ENCODE measurements around the gene CERS1.

Gene CERS1, protein sequence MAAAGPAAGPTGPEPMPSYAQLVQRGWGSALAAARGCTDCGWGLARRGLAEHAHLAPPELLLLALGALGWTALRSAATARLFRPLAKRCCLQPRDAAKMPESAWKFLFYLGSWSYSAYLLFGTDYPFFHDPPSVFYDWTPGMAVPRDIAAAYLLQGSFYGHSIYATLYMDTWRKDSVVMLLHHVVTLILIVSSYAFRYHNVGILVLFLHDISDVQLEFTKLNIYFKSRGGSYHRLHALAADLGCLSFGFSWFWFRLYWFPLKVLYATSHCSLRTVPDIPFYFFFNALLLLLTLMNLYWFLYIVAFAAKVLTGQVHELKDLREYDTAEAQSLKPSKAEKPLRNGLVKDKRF

DNA sequence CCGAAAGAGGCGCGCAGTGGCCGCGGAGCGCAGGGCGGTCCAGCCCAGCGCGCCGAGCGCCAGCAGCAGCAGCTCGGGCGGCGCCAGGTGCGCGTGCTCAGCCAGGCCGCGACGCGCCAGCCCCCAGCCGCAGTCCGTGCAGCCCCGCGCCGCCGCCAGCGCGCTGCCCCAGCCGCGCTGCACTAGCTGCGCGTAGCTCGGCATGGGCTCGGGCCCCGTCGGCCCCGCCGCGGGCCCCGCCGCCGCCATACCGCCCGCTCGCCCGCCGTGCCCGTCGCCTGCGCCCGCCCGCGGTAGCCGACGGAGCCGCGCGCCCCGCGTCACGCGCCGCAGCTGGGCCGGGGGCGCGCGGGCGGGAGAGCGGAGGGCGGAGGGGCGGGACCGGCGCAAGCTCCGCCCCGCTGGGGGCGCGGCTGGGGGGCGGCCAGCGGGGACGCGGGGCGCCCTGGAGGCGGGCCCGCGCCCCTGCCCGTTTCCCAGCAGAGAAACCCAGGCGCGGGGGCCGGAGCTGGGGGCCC, at the start of gene CERS1:
Gene CERS1 (minus strand): TSS at position 335 of the 518 bp plus-strand sequence. CDS start 86 bp downstream, at position 249.
- DNase-seq: peak in 1 of 2 experiments; percentile 69

GRCh38 chr19:18945297-18945696, 49.3 kb upstream of the CERS1 start:
- no peak for DNase-seq

DNA sequence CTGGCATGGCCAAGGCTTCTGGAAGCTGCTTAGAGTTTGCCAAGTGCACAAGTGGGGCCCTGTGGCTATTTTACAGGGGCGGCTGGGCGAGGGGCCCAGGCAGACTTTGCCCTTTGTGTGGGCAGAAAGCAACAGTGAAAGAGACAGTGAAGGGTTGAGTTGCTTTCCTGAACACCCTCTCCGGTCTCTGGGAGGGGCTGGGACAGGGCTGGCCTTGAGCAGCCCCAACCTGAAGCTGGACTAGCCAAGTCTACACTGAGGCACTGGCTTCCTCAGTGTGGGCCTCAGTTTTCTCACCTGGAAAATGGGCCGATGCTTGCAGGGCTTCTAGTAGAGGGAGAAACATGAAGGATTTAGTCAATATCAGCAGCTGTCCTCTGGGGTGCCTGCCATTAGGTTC, 47.5 kb upstream of the CERS1 start:
- DNase-seq: no peak

DNA sequence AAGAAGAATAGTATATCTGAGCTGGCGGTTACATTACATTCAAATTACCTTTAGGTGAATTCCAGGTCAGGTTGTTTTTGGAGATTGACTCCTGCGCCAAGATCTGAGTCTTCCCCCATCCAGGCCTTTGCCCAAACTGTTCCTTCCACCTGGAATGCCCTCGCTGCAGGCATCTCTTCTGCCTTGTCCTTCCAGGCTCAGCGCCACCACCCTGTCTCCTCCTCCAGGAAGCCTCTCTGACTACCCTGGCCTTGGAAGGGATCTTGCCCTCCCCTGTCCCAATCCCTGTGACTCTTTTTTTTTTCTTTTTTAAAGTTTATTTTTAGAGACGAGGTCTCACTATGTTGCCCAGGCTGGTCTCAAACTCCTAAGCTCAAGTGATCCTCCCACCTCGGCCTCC, 46.7 kb upstream of the CERS1 start:
- no peak for DNase-seq

GRCh38 chr19:18941628-18942354, 45.8 kb upstream of the CERS1 start:
- DNase-seq: no peak

DNA sequence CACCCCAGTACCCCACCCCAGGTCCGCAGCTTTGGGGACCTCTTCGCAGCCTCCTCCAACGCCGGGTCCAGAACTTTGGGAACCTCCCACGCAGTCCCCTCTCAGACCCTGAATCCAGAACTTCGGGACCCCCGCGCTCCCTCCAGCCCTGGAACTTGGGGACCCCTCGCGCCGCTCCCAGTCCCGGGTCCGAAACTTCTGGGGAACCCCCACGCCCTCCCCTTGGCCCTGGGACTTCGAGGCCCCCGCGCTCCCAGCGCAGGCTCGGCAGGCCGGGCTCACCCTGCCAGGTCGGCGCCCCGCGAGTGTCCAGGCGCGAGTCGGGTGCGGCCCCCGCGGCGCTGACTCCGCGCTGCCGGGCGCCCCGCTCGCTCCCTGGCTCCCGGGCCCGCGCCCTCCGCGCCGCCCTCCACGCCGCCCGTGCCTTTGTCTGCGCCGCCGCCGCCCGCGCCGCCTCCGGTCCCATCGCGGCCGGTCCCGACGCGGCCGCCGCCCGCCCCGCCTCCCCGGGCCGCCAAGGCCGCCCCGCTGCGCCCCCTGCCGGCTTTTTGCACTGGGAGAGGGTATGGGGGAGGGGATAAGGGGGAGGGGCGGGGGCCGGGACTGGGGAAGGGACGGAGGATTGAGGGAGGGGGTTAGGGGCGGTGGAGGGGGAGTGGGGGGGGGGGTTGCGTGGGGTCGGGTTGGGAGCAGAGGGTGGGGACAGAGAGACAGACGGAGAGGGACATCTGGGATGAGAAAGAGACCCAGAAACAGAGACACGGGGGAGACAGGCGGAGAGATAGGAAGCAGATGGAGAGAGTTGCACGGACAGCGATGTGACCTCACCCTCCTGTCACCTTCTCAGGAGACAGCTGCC, 45.0 kb upstream of the CERS1 start, which contains the start of gene HOMER3:
Gene HOMER3 (minus strand): TSS at position 449 of the 859 bp plus-strand sequence. CDS start 2,235 bp downstream, outside the sequence.
- DNase-seq: peak in 1 of 2 experiments; percentile 72

DNA sequence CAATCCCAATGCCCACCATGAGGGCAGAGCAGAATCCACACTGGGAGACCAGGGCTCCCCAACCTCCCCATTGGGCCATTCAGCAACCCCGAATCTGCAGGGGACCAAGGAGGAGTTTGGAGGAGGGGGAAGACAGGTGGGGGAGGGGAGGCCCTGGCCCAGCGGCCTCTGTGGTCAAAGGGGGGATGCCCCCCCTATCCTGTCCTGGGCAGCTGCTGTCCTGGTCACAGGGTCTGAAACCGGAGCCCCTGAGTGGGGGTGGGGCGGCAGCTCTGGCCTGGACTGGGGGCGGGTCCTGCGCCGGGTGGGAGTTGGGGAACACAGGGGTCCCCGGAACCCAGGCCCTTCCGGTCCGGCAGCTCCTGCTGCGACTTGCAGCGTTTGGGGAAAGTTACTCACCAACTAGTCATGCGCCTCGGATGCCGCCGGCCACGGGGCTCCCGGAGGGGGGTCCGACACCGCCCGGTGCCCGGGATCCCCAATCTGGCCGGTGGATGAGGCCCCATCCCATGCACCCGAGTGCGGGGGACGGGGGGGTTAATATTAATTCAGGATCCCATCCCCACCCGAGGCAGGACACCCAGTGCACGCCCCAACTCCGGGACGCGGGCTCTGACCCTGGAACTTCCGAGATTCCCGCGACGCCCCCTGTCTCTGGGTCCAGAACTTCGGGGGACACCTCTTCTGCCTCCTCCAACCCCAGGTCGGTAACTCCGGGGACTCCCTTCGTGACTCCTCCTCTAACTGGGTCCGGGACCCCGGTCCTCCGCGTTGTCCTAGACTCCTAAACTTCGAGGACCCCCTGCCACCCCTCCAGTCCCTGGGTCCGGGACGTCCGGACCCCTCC, 44.2 kb upstream of the CERS1 start:
- no peak for DNase-seq

GRCh38 chr19:18939163-18939562, 43.2 kb upstream of the CERS1 start:
- no peak for DNase-seq

DNA sequence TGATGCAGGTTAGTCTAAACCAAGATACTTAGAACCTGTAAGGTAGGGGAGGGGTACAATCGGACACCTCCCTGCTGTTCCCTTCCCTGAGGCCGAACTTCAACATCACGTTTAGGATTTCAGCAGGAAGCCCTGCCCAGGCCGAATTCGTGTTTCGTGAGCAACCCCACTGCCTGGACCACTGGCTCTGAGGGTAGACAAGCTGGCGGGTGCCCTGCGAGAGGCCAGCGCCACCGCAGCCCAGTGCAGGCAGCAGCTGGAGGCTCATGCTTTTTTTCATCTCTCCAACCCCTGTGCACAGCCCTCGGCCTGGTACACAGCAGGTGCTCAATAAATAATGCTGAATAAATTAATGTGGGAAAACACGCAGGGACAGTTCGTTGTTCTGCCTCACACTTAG, 37.3 kb upstream of the CERS1 start:
- no peak for DNase-seq

GRCh38 chr19:18932216-18932841, 36.4 kb upstream of the CERS1 start:
- DNase-seq: peak in 1 of 2 experiments; percentile 21

- DNase-seq: no peak
These were observed 35.6 kb upstream of the CERS1 start for GRCh38 chr19:18931316-18932162.

DNA sequence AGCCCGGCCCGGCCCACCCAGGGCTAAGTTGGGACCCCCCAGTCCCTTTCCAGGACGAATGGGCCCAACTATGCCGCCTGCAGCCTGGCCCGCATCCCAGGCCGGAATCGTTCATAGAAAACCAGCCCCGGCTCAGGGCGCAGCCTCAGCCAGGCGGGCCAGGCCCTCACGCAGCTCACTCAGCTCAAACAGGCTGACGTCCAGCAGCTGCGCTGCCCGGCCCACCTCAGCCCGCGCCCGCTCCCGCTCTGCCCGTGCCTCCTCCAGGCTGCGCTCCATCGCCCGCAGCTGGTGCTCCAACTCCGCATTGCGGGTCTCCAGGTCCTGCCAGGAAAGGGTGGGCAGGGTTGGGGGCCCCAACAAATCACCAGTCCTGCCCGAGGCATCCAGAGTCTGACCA, 33.4 kb upstream of the CERS1 start:
- DNase-seq: no peak

- DNase-seq: no peak
These were observed 32.3 kb upstream of the CERS1 start for GRCh38 chr19:18928018-18928805.

GRCh38 chr19:18924684-18925213, 28.8 kb upstream of the CERS1 start:
- no peak for DNase-seq

- DNase-seq: no peak
These were observed 26.4 kb upstream of the CERS1 start for GRCh38 chr19:18922228-18922985.

DNA sequence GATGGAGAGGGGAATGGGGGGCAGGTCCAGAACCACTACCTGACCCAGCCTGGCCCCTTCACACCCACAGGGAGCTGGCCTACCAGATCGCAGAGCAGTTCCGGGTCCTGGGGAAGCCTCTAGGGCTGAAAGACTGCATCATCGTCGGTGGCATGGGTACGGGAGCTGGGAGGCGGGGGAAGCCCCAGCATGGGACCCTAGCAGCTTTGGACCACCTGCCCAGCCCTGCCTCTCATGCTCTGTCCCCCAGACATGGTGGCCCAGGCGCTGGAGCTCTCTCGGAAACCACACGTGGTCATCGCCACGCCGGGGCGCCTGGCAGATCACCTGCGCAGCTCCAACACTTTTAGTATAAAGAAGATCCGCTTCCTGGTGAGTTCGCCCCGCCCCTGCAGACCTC, 25.6 kb upstream of the CERS1 start:
- DNase-seq: no peak

GRCh38 chr19:18920400-18920799, 24.4 kb upstream of the CERS1 start:
- DNase-seq: no peak

DNA sequence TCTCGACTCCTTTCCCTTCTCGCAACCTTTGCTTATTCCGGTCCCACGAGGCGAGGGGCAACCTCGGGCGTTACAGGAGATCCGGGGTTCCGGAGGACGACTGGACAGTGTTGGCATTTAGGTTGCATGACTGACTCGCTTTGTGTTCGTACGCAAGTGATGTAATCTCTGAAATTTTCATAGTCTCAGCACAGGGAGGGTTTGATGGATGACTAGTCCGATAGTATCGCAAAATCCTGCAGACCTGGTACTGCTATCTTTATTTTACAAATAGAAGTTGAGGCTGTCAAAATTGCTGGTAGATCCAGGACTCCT, 23.9 kb upstream of the CERS1 start:
- DNase-seq: no peak

All from NCI-H446 (cell line).